ENCODE data around the gene TOP1.

Gene TOP1

DNA sequence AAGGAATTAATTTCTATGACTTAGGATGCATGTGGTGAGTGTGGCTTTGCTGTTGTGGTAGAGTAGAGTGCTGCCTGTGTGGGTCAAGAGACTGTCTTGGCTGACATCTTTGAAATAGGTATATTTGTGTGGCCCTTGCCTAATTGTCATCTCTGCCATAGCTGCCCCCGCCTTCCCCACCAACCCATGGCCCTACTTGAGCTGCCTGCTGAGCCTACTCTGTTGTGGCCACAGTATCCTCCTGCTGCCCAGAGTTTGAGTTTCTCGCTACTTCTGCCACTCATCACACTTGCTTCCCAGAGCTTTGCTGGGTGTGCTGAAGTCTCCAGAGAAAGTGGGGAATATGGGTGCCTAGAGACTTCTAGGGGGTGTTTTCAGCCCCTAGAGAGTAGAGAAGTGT lies 116.7 kb downstream of the TOP1 start:
- no peak for DNase-seq (ENCODE audit: low read depth in 2 of 2)

DNA sequence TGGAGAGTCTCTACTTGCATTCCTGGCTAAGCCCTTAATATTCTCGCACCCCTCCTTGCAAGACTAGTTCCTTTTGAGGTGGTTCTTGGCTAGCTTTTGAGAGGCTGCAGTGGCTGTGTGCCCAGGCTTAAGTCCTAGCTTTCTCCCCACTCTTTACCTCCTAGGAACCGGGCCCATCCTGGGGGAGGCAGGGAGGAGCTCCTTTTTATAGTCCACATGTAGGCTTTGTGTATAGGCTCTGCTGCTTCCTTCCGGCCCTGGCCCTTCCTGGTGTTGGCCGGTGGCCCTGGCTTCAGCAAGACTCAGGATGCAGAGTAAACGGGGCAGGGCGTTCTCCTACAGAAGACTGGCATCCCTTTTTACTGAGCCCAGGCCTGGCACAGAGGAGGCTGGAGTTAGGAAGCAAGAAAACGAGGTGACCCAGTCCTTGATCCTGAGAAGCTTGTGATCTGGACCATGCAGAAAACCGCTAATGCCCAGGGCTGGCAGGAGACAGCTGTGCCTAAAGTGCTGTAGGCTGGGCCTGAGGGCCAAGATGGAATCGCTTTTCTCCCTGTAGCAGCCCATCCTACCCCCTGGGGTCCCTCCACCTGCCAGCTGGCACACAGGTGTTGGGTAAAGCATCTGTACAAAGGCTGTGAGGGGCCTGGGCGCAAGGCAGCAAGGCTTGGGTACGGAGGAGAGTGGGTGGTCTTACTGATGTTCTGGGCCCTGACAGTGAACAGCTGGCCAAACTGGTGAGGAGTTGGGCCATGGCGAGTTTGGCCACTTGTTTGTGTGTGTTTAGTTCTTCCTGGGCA lies 117.4 kb downstream of the TOP1 start:
- no peak for DNase-seq (ENCODE audit: low read depth in 2 of 2)

DNA sequence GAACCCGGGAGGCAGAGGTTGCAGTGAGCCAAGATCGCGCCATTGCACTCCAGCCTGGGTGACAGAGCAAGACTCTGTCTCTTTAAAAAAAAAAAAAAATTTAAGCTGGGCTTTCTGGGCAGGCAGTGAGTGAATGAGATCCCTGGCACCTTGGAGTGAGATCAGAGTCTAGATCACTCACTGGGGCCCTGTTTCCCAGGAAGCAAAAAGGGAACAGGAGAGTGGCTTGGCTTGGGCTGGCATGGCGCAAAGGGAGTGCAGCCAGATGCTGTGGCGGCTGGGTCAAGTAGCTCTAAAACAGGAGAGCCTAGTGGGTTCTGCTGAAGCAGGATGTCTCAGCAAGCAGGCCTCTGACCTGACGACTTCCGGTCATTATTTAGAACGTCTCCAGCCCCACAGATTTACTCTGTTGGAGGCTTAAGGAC lies 119.2 kb downstream of the TOP1 start:
- no peak for DNase-seq (ENCODE audit: low read depth in 2 of 2)

DNA sequence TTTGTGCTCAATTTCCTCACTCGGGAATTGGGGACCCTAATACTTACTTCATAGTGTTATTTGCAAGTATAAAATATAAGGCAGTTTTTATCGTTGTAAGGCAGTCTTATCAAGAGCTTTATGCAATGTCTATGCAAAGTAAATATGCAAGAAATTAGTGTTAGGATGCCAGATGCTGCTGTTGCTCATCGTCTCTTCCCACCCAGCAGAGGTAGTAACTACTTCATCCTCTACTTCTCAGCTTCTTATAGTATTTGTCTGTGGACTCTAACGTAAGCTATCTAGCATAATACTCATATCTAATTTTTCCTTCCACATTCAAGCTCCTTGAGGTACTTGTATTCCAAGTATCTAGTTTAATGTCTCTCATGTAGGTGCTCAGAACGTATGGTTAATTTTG lies 120.3 kb downstream of the TOP1 start:
- DNase-seq (ENCODE audit: low read depth in 2 of 2): no peak

DNA sequence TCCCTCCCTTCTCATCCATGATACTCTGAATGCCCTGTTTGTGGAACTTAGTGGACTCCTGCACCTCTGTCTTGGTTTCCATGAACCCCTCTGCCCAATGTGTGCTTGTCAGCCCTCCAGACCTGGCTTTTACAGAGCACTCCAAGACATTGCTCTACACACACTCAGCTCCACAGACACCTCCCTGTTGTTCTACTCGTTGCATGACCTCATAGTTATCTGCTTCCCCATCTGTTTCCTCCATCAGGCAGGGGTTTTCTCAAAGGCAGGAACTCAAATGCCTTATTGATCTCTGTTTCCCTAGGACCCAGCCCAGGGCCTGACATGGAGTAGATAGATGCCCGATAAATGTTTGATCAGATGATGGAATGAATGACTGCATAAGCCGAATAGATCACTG lies 122.0 kb downstream of the TOP1 start:
- DNase-seq (ENCODE audit: low read depth in 2 of 2): no peak

DNA sequence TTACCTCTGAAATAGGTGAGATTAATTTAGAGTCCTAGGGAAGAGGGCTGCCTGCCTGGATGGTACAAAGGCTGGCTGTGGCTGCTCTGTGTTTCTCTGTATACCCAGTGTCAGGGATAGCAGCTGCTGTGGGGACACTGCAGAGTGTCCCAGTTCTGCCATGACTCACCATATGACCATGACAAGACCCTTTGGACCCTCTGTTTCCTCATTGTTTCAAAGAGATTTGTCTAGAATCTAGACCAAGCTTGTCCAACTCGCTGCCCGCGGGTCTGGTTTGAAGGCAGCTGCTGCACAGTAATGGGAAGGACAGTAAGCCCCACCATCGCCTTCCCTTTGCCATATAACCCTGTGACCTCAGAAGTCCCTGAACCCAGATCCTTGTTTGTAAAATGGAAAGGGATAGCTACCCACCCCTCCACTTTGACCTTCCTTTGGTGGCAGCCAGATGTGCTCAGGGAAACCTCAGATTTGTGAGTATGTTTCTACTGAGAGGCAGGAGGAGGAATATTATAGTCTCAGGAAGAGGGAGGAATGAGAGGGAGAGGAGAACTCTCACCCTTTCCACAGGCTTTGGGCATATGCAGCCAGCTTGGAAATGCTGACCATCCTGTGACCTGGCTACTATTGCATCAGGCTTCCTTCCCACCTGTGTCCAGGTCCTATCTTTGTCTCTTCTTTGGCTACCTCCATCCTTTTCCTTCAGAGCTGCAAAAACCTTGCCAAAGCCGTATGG lies 122.7 kb downstream of the TOP1 start:
- no peak for DNase-seq (ENCODE audit: low read depth in 2 of 2)

DNA sequence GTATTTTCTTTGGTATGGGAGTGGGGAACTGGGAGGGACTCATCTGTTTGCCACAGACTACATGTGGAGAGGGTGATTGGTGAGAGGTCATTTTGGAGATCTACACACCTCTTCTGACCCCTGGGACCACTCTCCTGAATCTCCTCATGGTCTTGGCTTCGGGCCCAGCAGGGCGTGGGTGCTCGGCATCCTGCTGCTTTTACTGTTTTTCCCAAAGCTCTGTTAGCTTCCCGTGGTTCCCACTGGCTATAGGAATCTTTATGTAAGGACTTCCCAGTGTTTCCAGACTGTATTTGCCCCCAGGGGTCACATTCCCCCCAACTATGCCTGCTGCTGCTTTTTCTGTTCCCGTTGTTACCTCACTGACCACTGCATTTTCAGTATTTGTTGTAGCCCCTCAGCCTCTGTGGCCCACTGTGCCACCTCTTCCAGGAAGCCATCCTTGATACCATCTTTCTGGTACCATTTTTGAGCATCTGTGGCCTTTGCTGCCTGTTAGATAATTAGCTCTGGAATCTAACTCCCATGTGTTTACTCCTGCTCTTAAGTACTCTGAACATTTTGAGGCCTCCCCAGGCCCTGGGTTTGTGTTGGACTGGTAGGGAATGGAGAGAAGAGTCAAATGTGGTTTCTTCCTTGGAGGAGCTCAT lies 123.6 kb downstream of the TOP1 start:
- DNase-seq (ENCODE audit: low read depth in 2 of 2): no peak

DNA sequence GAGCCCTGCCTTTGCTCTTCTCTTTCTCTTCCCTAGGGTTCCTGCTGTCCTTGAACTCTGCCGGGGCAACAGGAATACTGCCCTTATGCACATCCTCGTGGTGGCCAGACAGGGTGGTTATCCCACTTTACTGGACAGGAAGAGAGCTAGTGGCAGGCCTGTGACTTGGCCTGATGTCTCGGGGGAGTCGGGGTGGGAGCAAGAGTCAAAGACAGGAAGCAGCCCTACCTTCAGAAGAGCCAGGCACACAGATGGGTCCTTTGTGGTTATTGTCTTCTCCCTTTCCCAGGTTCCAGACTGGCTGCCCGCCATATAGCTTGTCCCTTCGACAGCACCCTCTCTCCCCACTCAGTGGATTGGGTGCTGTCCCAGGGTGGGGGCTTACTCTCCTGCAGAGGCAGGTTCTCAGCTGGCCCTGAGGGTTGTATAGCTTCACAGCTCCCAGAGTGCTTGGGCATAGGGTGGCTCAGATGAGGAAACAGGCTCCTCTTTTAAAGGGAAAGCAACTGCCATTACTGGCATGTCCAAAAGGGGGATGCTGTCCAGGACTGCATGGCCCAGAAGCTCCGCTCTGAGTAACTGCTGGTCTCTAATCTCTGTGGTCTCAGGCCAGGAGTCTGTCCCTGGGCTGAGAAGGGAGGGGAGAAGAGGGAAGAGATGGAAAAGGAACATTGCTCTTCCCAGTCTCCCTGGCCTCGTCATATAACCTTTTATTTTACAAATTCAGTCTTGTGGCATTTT lies 126.0 kb downstream of the TOP1 start:
- DNase-seq (ENCODE audit: low read depth in 2 of 2): no peak

DNA sequence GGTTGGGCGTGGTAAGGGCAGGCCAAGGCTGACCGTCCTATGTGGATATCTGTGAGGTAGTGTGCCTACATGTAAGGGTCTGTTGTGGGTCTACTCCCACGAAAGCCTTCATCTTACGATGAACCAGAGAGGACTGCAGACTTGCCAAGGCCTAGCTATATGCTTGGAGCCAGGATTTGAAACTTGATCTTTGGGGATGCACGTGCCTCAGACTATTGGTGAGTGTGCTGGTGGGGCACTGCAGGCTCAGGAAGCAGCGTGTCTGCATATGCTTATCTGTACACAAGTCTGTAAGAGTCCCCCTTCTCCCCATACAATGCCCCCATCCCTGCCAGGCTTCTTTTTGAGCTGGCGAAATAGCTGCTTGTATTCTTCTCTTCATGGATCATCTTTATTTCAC lies 126.6 kb downstream of the TOP1 start:
- no peak for DNase-seq (ENCODE audit: low read depth in 2 of 2)

DNA sequence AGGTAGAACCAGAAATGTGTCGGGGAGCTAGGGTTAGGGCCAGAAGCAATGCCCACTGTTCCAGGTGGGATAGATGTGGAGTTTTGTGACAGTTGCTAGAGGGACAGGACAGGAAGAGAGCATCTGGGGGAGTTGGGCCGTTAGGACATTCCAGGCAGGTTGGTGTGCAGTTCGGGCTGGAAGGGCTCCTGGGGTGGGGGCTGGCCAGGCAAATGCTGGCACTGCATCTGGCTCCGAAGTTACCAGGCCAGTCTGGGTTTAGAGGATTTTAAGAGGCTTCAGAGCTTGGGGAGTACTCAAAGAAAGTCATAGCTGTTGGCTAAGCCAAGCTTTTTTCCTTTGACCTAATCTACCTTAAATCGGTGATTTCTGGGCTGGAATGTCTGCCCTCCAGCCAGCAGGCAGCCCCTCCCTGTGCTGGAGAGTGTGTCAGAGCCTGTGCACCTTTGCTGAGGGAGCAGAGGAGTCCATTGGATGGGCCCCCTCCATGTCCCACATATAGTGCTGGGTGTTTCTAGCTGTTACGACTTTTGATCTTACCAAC lies 129.5 kb downstream of the TOP1 start:
- DNase-seq (ENCODE audit: low read depth in 2 of 2): no peak

DNA sequence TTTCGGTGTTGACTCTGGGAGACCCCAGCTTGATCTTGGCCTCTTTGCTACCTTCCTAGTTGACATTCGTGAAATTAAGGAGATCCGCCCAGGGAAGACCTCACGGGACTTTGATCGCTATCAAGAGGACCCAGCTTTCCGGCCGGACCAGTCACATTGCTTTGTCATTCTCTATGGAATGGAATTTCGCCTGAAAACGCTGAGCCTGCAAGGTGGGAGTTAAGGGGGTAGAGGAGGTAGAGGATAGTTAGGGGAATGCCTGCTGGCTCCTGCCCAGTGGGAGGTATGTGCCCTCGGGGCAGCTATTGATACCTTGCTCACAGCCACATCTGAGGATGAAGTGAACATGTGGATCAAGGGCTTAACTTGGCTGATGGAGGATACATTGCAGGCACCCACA lies 130.9 kb downstream of the TOP1 start:
- no peak for DNase-seq (ENCODE audit: low read depth in 2 of 2)

DNA sequence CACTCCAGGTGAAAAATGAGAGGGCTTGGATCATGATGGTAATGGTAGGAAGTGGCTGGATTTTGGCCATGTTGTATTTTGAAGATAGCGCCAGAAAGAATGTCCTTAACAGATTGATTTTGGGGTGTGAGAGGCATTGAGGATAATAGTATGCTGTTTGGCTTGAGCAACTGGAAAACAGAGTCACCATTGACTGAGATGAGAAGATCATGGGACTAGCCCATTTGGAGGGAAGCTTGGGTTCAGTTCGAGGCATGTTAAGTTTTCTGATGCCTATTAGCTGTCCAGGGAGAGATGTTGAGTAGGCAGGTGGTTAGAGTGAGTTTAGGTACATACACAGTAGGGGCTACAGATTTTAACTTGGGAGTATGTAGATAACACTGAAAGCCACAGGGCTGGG lies 132.1 kb downstream of the TOP1 start:
- DNase-seq (ENCODE audit: low read depth in 2 of 2): no peak

DNA sequence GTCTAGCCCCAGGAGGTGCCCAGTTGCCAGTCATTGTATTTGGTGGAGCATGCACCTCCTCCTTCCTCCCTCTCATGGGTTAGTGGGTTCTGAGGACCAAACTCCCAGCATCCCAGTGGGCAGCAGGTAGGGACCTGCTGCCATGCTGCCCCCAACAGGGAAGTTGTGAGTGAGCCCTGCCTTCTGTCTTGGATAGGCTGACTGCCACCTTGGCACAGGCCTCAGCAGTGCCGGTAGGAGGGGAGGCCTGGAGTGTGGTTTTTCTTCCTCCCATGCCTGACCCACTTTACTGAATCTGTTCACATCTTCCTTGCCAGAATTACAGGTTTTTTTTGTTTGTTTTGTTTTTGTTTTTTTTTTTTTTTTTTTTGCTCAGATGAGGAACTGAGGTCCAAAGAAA lies 133.3 kb downstream of the TOP1 start:
- DNase-seq (ENCODE audit: low read depth in 2 of 2): no peak

DNA sequence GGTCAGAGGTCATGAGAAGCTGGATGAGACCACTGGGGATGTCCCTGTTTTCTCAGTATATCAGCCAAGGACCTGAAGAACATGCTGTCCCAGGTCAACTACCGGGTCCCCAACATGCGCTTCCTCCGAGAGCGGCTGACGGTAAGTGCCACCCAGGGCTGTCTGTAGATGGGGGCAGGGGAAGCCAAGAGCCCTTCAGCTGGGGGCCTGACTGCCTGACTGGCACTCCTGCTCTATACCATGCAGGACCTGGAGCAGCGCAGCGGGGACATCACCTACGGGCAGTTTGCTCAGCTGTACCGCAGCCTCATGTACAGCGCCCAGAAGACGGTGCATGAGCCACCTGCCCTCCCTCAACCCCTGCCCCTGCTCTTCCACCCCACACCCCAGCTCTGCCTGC lies 133.8 kb downstream of the TOP1 start:
- no peak for DNase-seq (ENCODE audit: low read depth in 2 of 2)

DNA sequence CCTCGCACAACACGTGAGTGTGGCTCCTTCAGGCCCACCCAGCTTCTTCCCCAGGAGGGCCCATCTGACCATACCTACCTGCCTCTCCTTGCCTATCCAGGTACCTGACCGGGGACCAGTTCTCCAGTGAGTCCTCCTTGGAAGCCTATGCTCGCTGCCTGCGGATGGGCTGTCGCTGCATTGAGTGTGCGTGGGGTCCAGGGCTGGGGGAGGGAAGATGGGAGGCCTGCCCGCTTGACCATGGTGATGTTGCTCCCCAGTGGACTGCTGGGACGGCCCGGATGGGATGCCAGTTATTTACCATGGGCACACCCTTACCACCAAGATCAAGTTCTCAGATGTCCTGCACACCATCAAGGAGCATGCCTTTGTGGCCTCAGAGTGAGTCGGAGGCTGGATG lies 135.2 kb downstream of the TOP1 start:
- no peak for DNase-seq (ENCODE audit: low read depth in 2 of 2)

DNA sequence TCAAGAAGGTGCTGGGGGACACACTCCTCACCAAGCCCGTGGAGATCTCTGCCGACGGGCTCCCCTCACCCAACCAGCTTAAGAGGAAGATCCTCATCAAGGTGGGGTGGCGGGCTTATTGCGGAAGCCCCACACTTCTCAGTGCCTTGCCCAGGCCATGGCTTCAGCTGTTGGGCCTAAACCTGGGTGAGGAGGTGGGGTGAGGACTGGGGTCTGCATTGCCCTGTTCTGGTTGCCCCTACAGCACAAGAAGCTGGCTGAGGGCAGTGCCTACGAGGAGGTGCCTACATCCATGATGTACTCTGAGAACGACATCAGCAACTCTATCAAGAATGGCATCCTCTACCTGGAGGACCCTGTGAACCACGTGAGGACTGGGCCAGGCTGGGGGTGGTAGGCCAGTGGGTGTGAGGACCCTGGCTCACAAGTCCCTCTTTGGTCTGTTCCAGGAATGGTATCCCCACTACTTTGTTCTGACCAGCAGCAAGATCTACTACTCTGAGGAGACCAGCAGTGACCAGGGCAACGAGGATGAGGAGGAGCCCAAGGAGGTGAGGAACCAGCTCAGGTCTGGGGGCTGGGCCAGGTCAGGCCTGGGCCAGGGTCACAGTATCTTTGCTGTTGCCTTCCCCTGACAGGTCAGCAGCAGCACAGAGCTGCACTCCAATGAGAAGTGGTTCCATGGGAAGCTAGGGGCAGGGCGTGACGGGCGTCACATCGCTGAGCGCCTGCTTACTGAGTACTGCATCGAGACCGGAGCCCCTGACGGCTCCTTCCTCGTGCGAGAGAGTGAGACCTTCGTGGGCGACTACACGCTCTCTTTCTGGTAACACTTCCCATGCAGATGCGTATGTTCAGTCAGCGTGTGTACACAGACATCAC lies 136.6 kb downstream of the TOP1 start:
- DNase-seq (ENCODE audit: low read depth in 2 of 2): no peak

DNA sequence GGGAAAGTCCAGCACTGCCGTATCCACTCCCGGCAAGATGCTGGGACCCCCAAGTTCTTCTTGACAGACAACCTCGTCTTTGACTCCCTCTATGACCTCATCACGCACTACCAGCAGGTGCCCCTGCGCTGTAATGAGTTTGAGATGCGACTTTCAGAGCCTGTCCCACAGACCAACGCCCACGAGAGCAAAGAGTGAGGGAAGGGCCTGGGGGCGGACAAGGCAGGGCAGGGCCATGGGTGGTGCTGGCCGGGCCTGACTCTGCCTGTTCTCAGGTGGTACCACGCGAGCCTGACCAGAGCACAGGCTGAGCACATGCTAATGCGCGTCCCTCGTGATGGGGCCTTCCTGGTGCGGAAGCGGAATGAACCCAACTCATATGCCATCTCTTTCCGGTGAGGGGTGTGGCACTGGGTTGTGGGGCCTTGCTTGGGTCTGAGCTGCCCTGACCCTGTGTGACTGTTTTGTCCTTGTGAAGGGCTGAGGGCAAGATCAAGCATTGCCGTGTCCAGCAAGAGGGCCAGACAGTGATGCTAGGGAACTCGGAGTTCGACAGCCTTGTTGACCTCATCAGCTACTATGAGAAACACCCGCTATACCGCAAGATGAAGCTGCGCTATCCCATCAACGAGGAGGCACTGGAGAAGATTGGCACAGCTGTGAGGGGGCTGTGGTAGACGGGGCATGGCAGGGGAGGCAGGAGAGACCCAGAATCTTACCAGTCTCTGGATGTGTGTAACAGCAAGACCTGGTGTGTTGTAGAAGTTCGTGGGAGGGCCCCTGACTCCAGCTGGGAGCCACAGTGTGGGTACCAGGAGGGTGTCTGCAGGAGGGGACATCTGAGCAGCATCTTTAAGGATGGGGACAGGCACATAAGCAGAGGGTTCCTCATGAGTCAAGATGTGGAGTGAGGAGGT lies 137.8 kb downstream of the TOP1 start:
- no peak for DNase-seq (ENCODE audit: low read depth in 2 of 2)

DNA sequence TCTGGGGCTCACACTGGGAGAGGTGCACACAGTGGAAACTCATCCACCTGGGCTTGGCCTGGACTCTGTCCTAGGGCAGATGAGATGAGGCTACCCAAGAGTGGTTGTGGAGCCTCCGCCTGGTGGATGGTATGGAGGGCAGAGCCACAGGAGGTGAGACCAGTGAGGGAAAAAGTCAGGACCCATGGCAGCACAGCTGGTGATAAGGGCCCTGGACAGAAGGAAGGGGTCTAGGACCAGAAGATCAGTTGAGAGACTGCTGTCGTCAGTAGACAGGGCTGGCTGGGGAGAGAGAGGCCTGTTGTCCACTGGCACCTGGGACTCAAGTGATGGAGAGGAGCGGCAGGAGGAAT lies 138.5 kb downstream of the TOP1 start:
- DNase-seq (ENCODE audit: low read depth in 2 of 2): no peak

DNA sequence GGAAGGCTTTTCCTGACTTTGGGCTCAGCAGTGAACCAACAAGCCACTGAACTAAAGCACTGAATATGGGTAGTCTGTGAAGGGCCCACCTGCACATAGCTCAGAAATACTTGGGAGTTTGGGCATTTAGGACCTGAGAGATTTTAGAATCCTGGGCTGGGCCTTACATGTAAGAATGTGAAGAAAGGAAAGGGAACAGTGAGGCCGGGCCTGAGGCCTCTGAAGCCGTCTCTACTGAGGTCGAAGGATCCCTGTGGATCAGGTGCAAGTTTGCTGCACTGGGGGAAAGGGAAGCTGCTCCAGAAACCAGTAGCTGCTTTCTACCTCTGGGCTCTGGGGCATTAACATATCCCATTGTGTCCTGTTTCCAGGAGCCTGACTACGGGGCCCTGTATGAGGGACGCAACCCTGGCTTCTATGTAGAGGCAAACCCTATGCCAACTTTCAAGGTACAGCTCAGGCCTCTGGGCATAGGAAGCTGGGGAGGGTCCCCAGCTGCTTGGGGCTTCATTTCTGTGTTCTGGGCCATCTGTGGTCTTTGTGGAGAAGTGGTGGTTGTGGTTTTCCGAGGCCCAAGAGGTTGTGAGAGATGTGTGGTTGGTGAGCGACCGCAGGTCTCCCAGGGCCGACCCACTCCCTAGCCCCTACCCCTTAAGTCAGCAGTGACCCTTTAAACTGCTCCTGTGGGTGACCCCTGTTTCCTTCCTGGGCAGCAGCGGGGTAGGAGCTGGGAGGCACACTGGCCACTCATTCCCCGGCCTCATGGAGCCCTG lies 139.0 kb downstream of the TOP1 start:
- DNase-seq (ENCODE audit: low read depth in 2 of 2): no peak
